Measurements from ENCODE around the gene AKR1D1. TPM values are rescaled to one million over a fixed set of nuclear protein-coding genes. Genes with fewer than 3 reads are reported as not detected.

AKR1D1 gene
- total RNA-seq, 1 experiment from 2014 or later = not detected

DNA sequence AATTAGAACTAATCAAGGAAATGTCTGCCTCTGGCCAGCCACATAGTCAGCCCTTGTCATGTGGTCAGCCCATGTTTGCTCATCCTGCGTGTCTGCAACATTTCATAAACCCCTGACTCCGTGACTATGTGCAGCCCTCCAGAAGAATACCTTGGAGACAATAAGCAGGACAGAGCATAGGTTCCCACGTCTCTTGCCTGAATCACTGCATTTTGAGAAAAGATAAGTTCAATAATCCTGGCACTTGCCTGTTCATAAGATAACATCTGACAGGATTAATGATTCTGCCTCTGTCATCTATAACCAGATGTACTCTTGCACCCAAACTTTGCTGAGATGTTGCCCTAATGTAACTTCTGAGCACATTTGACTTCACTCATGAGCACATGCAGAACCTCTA is 78.4 kb downstream of the AKR1D1 start:
- Histone ChIP-seq H3K4me1 (ENCODE audit: low read length) (no peaks in the 10 kb centered on the region), H2AFZ (ENCODE audit: low read length) (no peak overlapping the region), H3K27ac (ENCODE audit: low read length) (no peak overlapping the region), H3K27me3 (ENCODE audit: low read length) (no peaks in the 10 kb centered on the region), H3K4me2 (ENCODE audit: low read depth, low read length, poor library complexity, severe bottlenecking) (no peak overlapping the region), H3K9me3 (ENCODE audit: low read length) (no peaks in the 10 kb centered on the region), H4K20me1 (ENCODE audit: insufficient read depth, low read depth, low read length) (no peaks in the 10 kb centered on the region), H3K9me2 (replicated peaks; ENCODE audit: insufficient read depth, low read length) (no peaks in the 10 kb centered on the region), H3K4me3 (ENCODE audit: low read length) (no peak overlapping the region), H3K79me2 (ENCODE audit: low read length) (no peaks in the 10 kb centered on the region), H3K9ac (ENCODE audit: low read length) (no peak overlapping the region), H3K36me3 (ENCODE audit: insufficient read depth, low read length) (no peaks in the 10 kb centered on the region)
- DNase-seq = no peak

- no peak for DNase-seq
- peaks cover 8% of the 10 kb centered on the region for H3K4me1 ChIP-seq (ENCODE audit: low read length)
Observed at GRCh38 chr7:138157702-138158101, 81.4 kb downstream of the AKR1D1 start.

GRCh38 chr7:138158739-138159528 is 82.7 kb downstream of the AKR1D1 start:
- no peaks in the 10 kb centered on the region for H4K20me1 ChIP-seq (ENCODE audit: insufficient read depth, low read depth, low read length)
- H3K4me2 ChIP-seq (ENCODE audit: low read depth, low read length, poor library complexity, severe bottlenecking) = no peak overlapping the region
- no peaks in the 10 kb centered on the region for H3K36me3 ChIP-seq (ENCODE audit: insufficient read depth, low read length)
- no peak overlapping the region for H3K27ac ChIP-seq (ENCODE audit: low read length)
- H3K9me3 ChIP-seq (ENCODE audit: low read length) = no peaks in the 10 kb centered on the region
- H3K9me2 ChIP-seq (replicated peaks; ENCODE audit: insufficient read depth, low read length) = no peaks in the 10 kb centered on the region
- H3K4me3 ChIP-seq (ENCODE audit: low read length) = no peak overlapping the region
- no peak for DNase-seq
- no peaks in the 10 kb centered on the region for H3K79me2 ChIP-seq (ENCODE audit: low read length)
- no peaks in the 10 kb centered on the region for H3K27me3 ChIP-seq (ENCODE audit: low read length)
- H2AFZ ChIP-seq (ENCODE audit: low read length) = no peak overlapping the region
- H3K4me1 ChIP-seq (ENCODE audit: low read length) = peaks cover 8% of the 10 kb centered on the region
- no peak overlapping the region for H3K9ac ChIP-seq (ENCODE audit: low read length)

More at GRCh38 chr7:138157702-138158101, 81.4 kb downstream of the AKR1D1 start:
- Histone ChIP-seq H3K4me2 (ENCODE audit: low read depth, low read length, poor library complexity, severe bottlenecking) (no peak overlapping the region), H3K4me3 (ENCODE audit: low read length) (no peak overlapping the region), H3K27me3 (ENCODE audit: low read length) (no peaks in the 10 kb centered on the region), H3K9ac (ENCODE audit: low read length) (no peak overlapping the region), H2AFZ (ENCODE audit: low read length) (no peak overlapping the region), H3K9me2 (replicated peaks; ENCODE audit: insufficient read depth, low read length) (no peaks in the 10 kb centered on the region), H3K9me3 (ENCODE audit: low read length) (no peaks in the 10 kb centered on the region), H3K36me3 (ENCODE audit: insufficient read depth, low read length) (no peaks in the 10 kb centered on the region), H4K20me1 (ENCODE audit: insufficient read depth, low read depth, low read length) (no peaks in the 10 kb centered on the region), H3K79me2 (ENCODE audit: low read length) (no peaks in the 10 kb centered on the region), H3K27ac (ENCODE audit: low read length) (no peak overlapping the region)

DNA sequence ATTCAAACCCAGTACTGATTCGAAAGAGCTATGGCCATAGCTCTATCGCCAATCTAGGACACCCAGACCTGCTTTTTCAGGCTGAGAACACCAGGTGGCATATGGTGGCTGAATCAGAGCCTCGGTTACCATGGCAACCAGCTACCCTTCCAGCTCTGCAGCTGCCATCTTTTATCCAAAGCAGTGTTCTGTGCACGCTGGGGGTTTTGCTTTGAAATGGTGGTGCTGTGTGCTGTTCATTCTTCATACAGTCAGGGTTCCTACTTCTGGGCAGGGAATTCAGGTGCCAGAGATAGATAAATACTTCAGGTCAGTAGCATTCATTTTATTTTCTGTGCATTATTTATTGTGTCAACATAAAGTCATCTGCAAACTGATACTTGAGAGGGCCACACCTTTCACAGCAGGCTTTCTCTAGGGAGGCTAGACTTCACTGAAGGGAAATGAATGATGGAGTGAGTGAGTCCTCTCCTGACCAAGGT is 85.4 kb downstream of the AKR1D1 start:
- Histone ChIP-seq H3K4me1 (ENCODE audit: low read length) (peaks cover 8% of the 10 kb centered on the region), H4K20me1 (ENCODE audit: insufficient read depth, low read depth, low read length) (no peaks in the 10 kb centered on the region), H3K4me2 (ENCODE audit: low read depth, low read length, poor library complexity, severe bottlenecking) (peak overlapping the region; percentile 8), H3K79me2 (ENCODE audit: low read length) (no peaks in the 10 kb centered on the region), H3K27me3 (ENCODE audit: low read length) (no peaks in the 10 kb centered on the region), H3K9me3 (ENCODE audit: low read length) (peaks cover 5% of the 10 kb centered on the region; the same call in 1 of the 2 replicates), H3K36me3 (ENCODE audit: insufficient read depth, low read length) (no peaks in the 10 kb centered on the region), H2AFZ (ENCODE audit: low read length) (peak overlapping the region; percentile 55), H3K9ac (ENCODE audit: low read length) (peak overlapping the region; percentile 0; the same call in 1 of the 2 replicates), H3K4me3 (ENCODE audit: low read length) (no peak overlapping the region), H3K27ac (ENCODE audit: low read length) (no peak overlapping the region), H3K9me2 (replicated peaks; ENCODE audit: insufficient read depth, low read length) (no peaks in the 10 kb centered on the region)
- DNase-seq = peak; percentile 96

DNA sequence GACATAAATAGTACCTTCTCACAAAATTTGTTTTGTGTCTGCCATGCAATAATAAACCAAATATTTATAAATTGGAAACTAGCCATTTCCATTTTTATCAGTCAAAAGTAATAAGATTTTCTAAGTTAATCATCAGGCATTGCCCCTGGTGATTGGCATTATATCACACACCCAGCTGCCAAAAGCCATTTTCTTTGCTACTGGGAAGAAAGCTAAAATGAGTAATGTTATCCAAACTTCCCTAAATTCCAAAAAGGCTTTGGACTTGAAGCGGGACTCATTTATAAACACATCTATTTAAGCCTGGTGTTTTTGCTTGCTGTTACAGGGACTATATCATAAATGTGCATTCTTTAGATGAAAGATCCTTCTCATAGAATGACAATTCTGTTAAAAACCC is 86.0 kb downstream of the AKR1D1 start:
- H3K4me3 ChIP-seq (ENCODE audit: low read length) = no peak overlapping the region
- H3K9me2 ChIP-seq (replicated peaks; ENCODE audit: insufficient read depth, low read length) = no peaks in the 10 kb centered on the region
- H4K20me1 ChIP-seq (ENCODE audit: insufficient read depth, low read depth, low read length) = no peaks in the 10 kb centered on the region
- H3K27me3 ChIP-seq (ENCODE audit: low read length) = no peaks in the 10 kb centered on the region
- H3K4me1 ChIP-seq (ENCODE audit: low read length) = peaks cover 8% of the 10 kb centered on the region
- peaks cover 5% of the 10 kb centered on the region; the same call in 1 of the 2 replicates for H3K9me3 ChIP-seq (ENCODE audit: low read length)
- no peak for DNase-seq
- H3K27ac ChIP-seq (ENCODE audit: low read length) = no peak overlapping the region
- H3K36me3 ChIP-seq (ENCODE audit: insufficient read depth, low read length) = no peaks in the 10 kb centered on the region
- peak overlapping the region; percentile 55; the same call in 1 of the 2 replicates for H2AFZ ChIP-seq (ENCODE audit: low read length)
- H3K4me2 ChIP-seq (ENCODE audit: low read depth, low read length, poor library complexity, severe bottlenecking) = no peak overlapping the region
- H3K79me2 ChIP-seq (ENCODE audit: low read length) = no peaks in the 10 kb centered on the region
- H3K9ac ChIP-seq (ENCODE audit: low read length) = no peak overlapping the region

- no peak overlapping the region for H2AFZ ChIP-seq (ENCODE audit: low read length)
- no peak overlapping the region for H3K9ac ChIP-seq (ENCODE audit: low read length)
- no peak overlapping the region for H3K4me2 ChIP-seq (ENCODE audit: low read depth, low read length, poor library complexity, severe bottlenecking)
- no peaks in the 10 kb centered on the region for H4K20me1 ChIP-seq (ENCODE audit: insufficient read depth, low read depth, low read length)
- no peaks in the 10 kb centered on the region for H3K9me2 ChIP-seq (replicated peaks; ENCODE audit: insufficient read depth, low read length)
- H3K27me3 ChIP-seq (ENCODE audit: low read length) = no peaks in the 10 kb centered on the region
- H3K9me3 ChIP-seq (ENCODE audit: low read length) = peaks cover 5% of the 10 kb centered on the region; the same call in 1 of the 2 replicates
- peaks cover 8% of the 10 kb centered on the region for H3K4me1 ChIP-seq (ENCODE audit: low read length)
- DNase-seq = no peak
- no peaks in the 10 kb centered on the region for H3K36me3 ChIP-seq (ENCODE audit: insufficient read depth, low read length)
- H3K27ac ChIP-seq (ENCODE audit: low read length) = no peak overlapping the region
- H3K4me3 ChIP-seq (ENCODE audit: low read length) = no peak overlapping the region
- no peaks in the 10 kb centered on the region for H3K79me2 ChIP-seq (ENCODE audit: low read length)
Observed at GRCh38 chr7:138163800-138164199, 87.5 kb downstream of the AKR1D1 start.

DNA sequence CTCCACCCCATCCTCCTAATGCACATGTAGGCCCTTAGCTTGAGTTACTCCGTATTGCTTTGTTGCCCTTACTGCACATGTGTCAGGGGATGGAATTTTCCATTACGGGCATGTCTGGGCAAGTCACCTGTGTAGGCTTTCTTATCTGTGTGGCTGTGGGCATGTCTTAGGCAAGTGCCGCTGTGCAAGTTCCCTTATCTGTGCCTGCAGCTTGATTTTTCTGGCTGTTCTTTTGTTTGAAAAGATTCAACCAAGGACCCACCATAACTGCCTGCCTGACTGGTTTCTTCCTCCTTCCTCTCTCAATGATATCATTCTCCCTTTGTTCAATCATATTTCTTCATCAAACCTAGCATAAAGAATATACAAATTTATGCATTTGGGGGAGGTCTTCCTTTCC is 88.5 kb downstream of the AKR1D1 start:
- Histone ChIP-seq H2AFZ (ENCODE audit: low read length) (no peak overlapping the region), H3K4me2 (ENCODE audit: low read depth, low read length, poor library complexity, severe bottlenecking) (no peak overlapping the region), H3K36me3 (ENCODE audit: insufficient read depth, low read length) (no peaks in the 10 kb centered on the region), H3K9ac (ENCODE audit: low read length) (no peak overlapping the region), H3K4me3 (ENCODE audit: low read length) (no peak overlapping the region), H3K27ac (ENCODE audit: low read length) (no peak overlapping the region), H3K79me2 (ENCODE audit: low read length) (no peaks in the 10 kb centered on the region), H3K27me3 (ENCODE audit: low read length) (no peaks in the 10 kb centered on the region), H3K9me2 (replicated peaks; ENCODE audit: insufficient read depth, low read length) (no peaks in the 10 kb centered on the region), H3K4me1 (ENCODE audit: low read length) (peaks cover 8% of the 10 kb centered on the region), H3K9me3 (ENCODE audit: low read length) (peaks cover 5% of the 10 kb centered on the region; the same call in 1 of the 2 replicates), H4K20me1 (ENCODE audit: insufficient read depth, low read depth, low read length) (no peaks in the 10 kb centered on the region)
- DNase-seq = no peak

DNA sequence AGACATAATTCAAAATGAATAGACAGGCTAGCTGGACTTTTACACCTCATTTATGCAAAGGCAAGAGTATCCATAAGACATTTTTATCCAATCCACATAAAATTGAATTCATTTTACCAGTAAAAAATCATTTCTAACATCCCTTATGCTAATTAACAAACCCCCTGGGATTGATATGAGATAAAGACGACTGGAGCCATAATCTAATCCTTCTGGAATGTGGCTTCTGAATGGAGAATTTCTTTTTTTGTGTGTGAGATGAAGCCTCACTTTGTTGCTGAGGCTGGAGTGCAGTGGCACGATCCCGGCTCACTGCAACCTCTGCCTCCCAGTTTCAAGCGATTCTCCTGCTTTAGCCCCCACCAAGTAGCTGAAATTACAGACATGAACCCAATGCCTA is 90.4 kb downstream of the AKR1D1 start:
- H3K4me1 ChIP-seq (ENCODE audit: low read length) = peaks cover 4% of the 10 kb centered on the region

More for the DNA sequence above, 90.4 kb downstream of the AKR1D1 start:
- Histone ChIP-seq H3K79me2 (ENCODE audit: low read length) (no peaks in the 10 kb centered on the region), H3K36me3 (ENCODE audit: insufficient read depth, low read length) (no peaks in the 10 kb centered on the region), H3K9me3 (ENCODE audit: low read length) (peaks cover 5% of the 10 kb centered on the region; the same call in 1 of the 2 replicates), H4K20me1 (ENCODE audit: insufficient read depth, low read depth, low read length) (no peaks in the 10 kb centered on the region), H3K9ac (ENCODE audit: low read length) (no peak overlapping the region), H2AFZ (ENCODE audit: low read length) (no peak overlapping the region), H3K9me2 (replicated peaks; ENCODE audit: insufficient read depth, low read length) (no peaks in the 10 kb centered on the region), H3K27ac (ENCODE audit: low read length) (no peak overlapping the region), H3K27me3 (ENCODE audit: low read length) (no peaks in the 10 kb centered on the region), H3K4me3 (ENCODE audit: low read length) (no peak overlapping the region), H3K4me2 (ENCODE audit: low read depth, low read length, poor library complexity, severe bottlenecking) (no peak overlapping the region)
- no peak for DNase-seq
